HK-2 (cell line): ENCODE data around the gene ZBTB6.

Experiments used
- DNase-seq: peaks from one replicate; pipeline ENCODE4 v3.0.0-alpha.2; 2018; ENCODE audit not compliant: unreplicated experiment

Gene ZBTB6

DNA sequence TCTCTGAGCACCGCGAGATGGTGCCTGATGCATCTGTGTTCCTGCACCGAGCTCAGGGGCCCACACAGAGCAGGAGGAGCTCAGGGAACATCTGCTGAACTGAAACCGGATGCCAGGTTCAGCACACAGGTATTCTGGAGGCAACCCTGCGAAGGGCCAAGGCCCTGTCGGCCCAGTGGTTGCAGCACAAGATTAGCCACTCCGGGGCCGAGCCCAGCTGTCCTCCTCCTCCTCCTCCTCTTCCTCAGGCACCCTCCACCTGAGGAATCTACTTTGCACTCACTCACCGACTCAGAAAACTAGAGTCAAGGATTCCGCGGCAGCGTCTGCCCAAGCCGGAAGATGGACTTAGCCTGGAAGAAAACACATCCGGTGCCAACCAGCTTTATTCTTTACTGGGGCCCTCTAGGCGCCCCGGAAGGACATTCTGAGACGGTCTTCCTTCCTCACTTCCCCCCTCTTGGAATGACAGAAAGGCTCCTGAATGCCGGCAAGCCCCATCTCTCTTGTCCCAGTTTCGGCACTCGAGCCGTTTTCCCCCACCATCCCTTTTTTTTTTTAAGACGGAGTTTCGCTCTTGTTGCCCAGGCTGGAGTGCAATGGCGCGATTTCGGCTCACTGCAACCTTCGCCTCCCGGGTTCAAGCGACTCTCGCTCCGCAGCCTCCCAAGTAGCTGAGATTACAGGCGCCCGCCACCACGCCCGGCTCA lies at the start of gene ZBTB6:
Gene ZBTB6, minus strand, starts transcription at position 360 of the 710 bp plus-strand sequence. CDS start 1,251 bp downstream, outside the sequence.
- peak; percentile 80 for DNase-seq

GRCh38 chr9:122961139-122961538 lies 48.0 kb upstream of the ZBTB6 start:
- DNase-seq: no peak

GRCh38 chr9:122955961-122956360 lies 42.8 kb upstream of the ZBTB6 start:
- DNase-seq: no peak

DNA sequence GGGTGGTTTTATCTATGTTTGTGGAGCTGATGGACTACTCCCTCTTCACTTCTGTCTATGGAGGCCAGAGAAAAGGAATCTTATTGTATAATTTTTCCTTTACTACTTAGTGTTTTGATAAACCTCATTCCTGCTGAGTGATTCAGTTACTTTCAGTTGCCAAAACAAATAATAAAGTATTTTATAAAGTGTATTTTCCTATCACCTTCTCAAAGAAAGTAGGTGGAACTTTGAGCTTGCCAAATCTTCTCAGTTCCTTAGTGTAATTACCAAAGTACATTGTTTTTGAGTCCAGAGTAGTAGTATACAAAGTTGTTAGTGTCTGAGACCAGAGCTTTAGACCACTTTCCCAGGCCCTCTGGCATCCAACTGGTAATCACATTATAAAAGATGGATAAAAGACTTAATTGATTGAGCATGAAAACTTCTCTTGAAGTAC lies 41.1 kb upstream of the ZBTB6 start:
- DNase-seq: no peak

DNA sequence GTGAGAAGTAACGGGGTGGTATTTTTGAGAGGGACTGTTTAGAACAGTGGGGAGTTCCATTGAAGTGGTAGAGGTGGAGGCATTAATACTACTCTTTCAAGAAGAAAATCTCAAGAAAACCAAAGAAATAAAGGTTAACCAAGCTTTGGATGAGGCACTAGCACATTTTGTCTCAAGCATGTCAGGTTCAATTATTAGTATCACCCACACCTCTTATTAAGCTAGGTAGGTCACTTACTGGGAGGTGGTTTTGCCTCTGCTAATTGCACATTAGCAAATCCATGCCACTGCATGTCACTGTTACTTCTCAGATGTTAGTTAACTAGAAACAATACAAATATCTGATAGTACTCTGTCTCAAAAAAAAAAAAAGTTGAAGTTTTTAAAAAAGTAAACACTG lies 37.9 kb upstream of the ZBTB6 start:
- no peak for DNase-seq

DNA sequence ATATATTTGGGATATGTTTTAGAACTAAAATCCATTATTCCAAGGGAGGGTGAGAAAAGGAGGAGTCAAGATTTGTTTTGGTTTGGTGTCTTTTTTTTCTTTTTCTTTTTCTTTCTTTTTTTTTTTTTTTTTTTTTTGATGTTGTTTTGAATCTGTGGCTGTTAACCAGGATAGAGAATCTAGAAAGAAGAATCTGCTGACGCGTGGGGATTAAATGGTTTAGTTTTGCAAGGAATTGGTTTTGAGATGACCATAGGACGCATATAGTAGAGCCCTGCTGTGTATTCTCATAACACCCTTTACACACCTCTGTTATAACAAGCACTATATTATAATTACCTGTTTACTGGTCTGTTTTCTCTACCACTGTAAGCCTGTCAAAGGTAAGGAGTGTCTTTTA lies 37.1 kb upstream of the ZBTB6 start:
- no peak for DNase-seq

DNA sequence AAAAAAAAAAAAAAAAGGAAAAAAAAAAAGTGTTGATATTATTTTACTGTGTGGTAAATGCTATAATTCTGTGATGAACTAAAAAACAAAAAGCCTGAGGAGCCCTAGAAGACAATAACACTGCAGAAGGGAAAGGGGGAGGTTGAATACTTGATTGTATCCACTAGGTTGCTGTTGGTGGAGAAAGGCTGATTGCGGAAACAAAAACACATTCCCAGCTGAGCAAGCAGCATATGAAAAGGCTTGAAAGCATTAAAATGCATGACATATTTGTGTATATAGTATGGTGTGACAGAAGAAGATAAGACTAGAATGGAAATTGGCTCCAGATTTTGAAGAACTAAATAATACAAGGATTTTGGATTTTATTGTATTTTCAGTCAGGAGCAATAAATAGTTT lies 36.6 kb upstream of the ZBTB6 start:
- DNase-seq: no peak

- no peak for DNase-seq
Observed at GRCh38 chr9:122948313-122948712, 35.2 kb upstream of the ZBTB6 start.

GRCh38 chr9:122946461-122947005 lies 33.4 kb upstream of the ZBTB6 start:
- DNase-seq: no peak

DNA sequence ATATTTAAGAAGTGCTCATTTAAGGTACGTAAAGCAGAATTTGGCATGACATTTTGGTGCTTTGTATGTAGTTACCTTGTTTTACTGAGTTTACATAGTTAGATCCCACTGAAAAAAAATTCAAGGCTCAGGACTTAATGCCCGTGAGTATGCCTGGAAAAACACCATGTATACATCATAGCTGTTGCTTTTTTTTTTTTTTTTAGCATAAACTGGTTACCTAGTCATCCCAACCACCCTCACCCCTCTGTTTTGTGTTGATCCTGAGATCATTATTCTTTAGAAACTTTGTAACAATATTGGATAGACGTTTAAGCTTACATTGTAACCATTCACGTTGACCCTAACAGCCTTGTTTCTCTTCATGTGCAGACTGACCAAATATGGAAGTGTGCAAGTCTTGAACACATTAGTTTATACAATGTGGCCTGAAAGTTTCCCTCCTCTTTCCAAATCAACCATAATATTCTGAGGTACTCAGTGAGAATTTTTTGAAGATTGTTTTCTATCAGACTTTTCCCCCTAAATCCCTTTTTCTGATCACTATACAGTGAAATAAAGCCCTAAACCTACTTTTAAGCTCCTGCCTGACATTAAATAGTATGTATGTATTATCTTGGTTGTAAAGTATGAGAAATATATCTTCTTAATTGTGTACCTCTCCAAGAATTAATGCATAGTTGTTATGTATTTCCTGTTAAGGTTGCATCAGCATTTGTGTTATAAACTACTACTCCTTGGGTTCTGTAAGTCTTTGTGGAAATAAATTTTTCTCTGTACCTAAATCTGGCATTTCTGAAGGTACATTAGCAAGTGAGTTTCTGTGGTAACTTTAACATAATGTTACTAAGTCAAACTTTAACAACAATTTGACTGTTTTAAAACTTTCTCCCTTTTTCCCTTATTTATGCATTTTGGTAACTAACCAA lies 32.1 kb upstream of the ZBTB6 start:
- no peak for DNase-seq

DNA sequence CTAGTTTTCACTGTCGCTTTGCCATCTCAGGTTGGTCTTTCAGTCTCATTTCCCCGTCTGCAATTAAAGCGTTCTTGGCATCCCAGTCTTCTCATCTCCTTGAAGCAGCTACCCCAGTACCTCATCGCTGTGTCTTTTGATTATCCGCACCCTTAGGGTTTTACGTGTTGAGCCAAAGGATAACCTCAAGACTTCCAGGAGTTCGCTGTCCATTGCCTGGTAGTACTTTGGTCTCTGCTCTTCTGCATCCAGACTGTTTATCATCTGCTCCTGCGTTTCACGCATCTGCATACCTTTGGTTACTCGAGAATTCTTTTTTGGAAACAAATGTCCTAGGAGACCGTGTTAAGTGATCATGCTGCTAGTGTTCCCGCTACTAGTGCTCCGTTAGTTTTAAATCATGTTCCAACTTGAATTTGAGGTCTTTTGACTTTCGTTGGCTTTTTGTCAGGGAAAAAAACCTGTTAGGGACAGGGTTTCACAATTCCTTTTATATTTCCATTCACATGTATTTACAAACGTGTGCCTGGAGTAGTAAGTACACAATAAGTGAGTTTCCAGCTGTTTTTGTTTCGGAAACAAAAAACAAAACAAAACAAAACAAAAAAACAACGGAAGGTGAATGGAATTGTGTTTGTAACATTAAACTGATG lies 28.6 kb upstream of the ZBTB6 start:
- DNase-seq: peak; percentile 16

- DNase-seq: peak; percentile 98
Observed at GRCh38 chr9:122940749-122941581, 27.8 kb upstream of the ZBTB6 start, which contains the start of gene RABGAP1. RABGAP1 (plus strand) TSS chr9:122941020; CDS start chr9:122957060, 16,040 bp downstream.

- DNase-seq: no peak
Observed at GRCh38 chr9:122940454-122940748, 27.3 kb upstream of the ZBTB6 start.

- DNase-seq: no peak
Observed at GRCh38 chr9:122939601-122940000, 26.5 kb upstream of the ZBTB6 start.

GRCh38 chr9:122936883-122937282 lies 23.8 kb upstream of the ZBTB6 start:
- DNase-seq: no peak

GRCh38 chr9:122936464-122936863 lies 23.3 kb upstream of the ZBTB6 start:
- DNase-seq: no peak

DNA sequence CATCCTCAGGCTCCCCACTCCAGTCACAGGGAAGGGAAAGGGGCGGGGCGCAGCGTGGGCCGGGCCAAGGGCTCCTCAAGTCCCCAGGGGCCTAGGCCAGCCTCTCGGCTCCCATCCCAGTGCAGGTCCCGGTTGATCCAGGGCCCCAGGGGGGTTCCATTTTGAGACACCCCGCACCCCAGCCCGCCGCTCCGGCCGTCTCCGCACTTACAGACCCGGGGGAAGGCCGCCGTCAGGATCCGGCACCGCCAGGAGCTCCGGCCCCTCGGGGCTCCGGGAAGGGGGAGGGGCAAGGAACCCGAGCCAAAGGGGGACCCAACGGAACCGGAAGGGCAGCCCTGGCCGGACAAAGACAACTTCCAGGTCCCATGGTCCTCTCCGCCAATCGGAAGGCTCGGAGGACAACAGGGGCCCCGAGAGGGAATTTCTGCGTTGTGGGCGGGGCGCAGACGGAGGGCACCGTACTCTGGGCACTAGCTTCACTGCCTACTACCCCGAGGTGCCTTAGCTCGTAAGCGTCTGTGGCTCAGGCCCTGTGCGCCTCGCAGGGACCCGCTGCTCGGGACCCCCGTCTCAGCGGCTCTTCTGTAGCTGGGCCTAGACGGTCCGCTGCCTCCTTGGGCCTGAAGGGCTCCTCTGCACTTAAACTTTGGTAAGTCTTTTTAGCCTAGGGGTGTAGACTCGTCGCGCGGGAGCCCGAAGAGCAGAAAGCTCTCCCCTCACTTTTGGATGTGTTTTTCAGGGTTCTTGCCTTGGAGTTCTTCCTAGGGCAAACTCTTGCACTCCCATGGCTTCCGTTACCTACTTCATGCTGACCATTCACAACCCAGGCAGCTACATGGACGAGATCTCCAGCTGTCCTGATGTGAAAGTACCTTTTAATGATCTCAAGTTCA lies 18.4 kb upstream of the ZBTB6 start, which contains the start of gene ZBTB26:
Gene ZBTB26, minus strand, starts transcription at position 287 of the 896 bp plus-strand sequence. CDS start 11,578 bp downstream, outside the sequence.
- peak; percentile 93 for DNase-seq

- no peak for DNase-seq
Observed at GRCh38 chr9:122930541-122931225, 17.6 kb upstream of the ZBTB6 start.

GRCh38 chr9:122929796-122930354 lies 16.8 kb upstream of the ZBTB6 start:
- DNase-seq: no peak
